Thoracic aorta (tissue), 2 donors: ENCODE results near the gene NAA38. TPM values are rescaled to one million over a fixed set of nuclear protein-coding genes. Genes with fewer than 3 reads are reported as not detected.

ENCODE experiments used
- ATAC-seq: fragments of 150-250 bp; one replicate; pipeline ENCODE4 v1.8.0; 2017; ENCODE audit warnings: low read depth; ENCODE audit not compliant: insufficient number of reproducible peaks, low FRiP score
- DNase-seq: peaks from one replicate; pipeline ENCODE4 v3.0.0-alpha.2; 2020; ENCODE audit warnings: low spot score
- H3K27ac ChIP-seq, 2 donors: fragments of 200-600 bp; sonication (generic); 1 replicate in 1 of 2; 2 replicates in 1 of 2; pipeline ENCODE4 v1.5.1; 2016; ENCODE audit warnings: mild to moderate bottlenecking in 2 of 2, moderate library complexity in 2 of 2
- H3K27me3 ChIP-seq: fragments of 200-600 bp; sonication (generic); replicated peaks from 2 replicates; pipeline ENCODE4 v1.6.0; 2016; ENCODE audit warnings: mild to moderate bottlenecking; ENCODE audit not compliant: insufficient read depth
- H3K36me3 ChIP-seq: fragments of 200-600 bp; sonication (generic); one replicate; pipeline ENCODE4 v1.5.1; 2016
- H3K4me1 ChIP-seq, 2 donors: fragments of 200-600 bp; sonication (generic); 1 replicate in 1 of 2; 2 replicates in 1 of 2; pipeline versions ENCODE4 v1.5.1 to v1.6.0; 2016; ENCODE audit warnings: low read depth in 2 of 2, mild to moderate bottlenecking in 1 of 2; ENCODE audit not compliant: control insufficient read depth in 1 of 2
- H3K4me3 ChIP-seq: fragments of 200-600 bp; sonication (generic); 2 replicates; pipeline ENCODE4 v1.5.1; 2016; ENCODE audit warnings: mild to moderate bottlenecking
- H3K9me3 ChIP-seq: fragments of 200-600 bp; sonication (generic); 2 replicates; pipeline ENCODE4 v1.5.1; 2016
- CTCF ChIP-seq: fragments of 200-600 bp; sonication (generic); IDR thresholded peaks from one replicate; pipeline ENCODE4 v1.5.1; 2019; ENCODE audit warnings: antibody characterized with exemption
- total RNA-seq, 2 donors: library from RNA; depleted of rRNA; stranded (reverse); fragments of >200 nt; gene quantifications; one replicate each; pipeline versions ENCODE4 v1.1.0 to v1.2.3, GENCODE V29; 2016

Gene NAA38
- total RNA-seq, 2 donors from 2014 or later, result 49.5 to 62.7 TPM

DNA sequence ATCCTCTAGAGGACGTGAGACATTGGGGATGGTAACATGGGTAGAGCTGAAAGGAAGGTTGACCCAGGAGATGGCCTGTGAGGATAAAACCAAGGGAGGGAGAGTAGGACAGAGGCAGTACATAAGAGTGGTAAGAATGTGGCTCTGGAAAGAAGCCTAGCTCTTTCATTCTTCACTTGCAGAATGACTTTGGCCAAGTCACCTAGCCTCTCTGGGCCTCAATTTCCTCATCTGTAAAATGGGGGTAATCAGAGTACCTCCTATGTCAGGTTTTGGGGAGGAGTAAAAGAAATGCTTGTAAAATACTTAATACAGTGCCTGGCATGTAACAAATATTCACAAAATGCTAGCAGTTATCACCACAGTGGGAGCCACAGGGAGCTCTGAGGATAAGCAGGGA lies 16.5 kb downstream of the NAA38 start:
- peaks cover 28 to 44% of the 10 kb centered on the region in 2 donors for H3K4me1 ChIP-seq
- peak overlapping the region; percentile 98 to 99 for H3K27ac ChIP-seq
- no peaks in the 10 kb centered on the region for H3K9me3 ChIP-seq
- no peak for ATAC-seq
- H3K27me3 ChIP-seq, result no peaks in the 10 kb centered on the region
- no peaks in the 10 kb centered on the region for H3K36me3 ChIP-seq
- DNase-seq, result no peak
- TF ChIP-seq CTCF, result no peak
- peak overlapping the region; percentile 86 for H3K4me3 ChIP-seq

DNA sequence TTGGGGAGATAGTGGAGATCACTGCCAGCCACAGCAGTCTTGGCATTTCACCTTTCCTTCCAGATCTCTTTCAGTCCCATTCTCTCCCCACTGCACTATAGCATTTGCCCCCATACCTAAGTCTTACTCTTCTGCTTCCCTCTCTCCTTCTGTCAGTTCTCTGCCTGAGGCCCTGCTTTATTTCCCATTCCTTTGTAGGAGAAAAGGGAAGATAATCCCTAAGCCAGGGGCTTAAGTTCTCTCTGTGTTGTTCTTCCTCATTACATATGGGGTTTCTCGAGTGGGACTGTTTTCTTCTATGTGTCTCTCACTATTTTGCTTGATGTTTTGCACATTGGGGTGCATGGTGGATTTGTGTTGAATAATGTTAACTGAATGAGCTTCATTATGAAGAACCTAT lies 16.9 kb downstream of the NAA38 start:
- Histone ChIP-seq H3K27me3 (no peaks in the 10 kb centered on the region), H3K4me1 (peaks cover 25 to 41% of the 10 kb centered on the region in 2 donors), H3K27ac (peak overlapping the region; percentile 98 to 99), H3K36me3 (no peaks in the 10 kb centered on the region), H3K9me3 (no peaks in the 10 kb centered on the region), H3K4me3 (no peak overlapping the region)
- DNase-seq (no peak), ATAC-seq (no peak)
- TF ChIP-seq CTCF, result no peak

- Histone ChIP-seq H3K27me3 (no peaks in the 10 kb centered on the region), H3K9me3 (no peaks in the 10 kb centered on the region), H3K36me3 (no peaks in the 10 kb centered on the region), H3K27ac (no peak overlapping the region), H3K4me1 (peaks cover 21 to 35% of the 10 kb centered on the region in 2 donors), H3K4me3 (no peak overlapping the region)
- TF ChIP-seq CTCF, result no peak
- DNase-seq (no peak), ATAC-seq (no peak)
These were observed 17.5 kb downstream of the NAA38 start for GRCh38 chr17:7839876-7840261.

DNA sequence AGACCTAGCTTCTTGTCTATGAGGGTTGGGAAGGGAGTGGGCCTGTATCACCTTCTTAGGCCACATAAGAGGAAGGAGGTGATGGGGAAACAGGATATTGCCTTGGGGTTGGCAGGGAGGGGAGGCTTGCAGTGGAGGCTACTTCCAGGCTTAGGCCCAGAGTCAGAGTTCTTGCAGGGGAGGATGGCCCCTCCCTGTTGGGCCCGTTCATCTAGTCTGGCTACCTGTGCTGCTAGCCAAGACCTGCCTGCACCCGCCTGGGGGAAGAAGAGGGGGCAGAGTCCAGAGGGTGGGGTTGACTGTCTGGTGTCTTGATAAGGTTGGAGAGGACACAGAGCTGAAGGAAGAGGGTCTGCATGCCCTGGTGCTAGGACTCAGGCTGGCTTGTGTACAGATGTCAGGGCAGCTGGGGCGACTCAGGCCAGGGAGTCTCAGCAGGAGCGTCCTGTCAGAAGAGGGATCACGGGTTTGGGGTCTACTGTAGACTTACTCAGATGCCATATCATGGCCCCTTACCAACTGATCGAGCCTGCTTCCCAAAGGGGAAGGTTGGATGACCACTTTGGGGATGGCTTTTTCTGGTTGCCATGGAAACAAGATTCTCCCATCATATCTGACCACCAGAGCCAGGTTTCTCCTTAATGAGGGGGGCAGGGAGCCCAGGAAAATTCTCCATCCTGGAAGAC lies 18.0 kb downstream of the NAA38 start:
- DNase-seq, result no peak
- no peaks in the 10 kb centered on the region for H3K9me3 ChIP-seq
- peaks cover 21 to 35% of the 10 kb centered on the region in 2 donors for H3K4me1 ChIP-seq
- ATAC-seq, result no peak
- H3K36me3 ChIP-seq, result no peaks in the 10 kb centered on the region
- H3K4me3 ChIP-seq, result no peak overlapping the region
- no peak overlapping the region for H3K27ac ChIP-seq
- no peaks in the 10 kb centered on the region for H3K27me3 ChIP-seq
- no peak for TF ChIP-seq CTCF

- TF ChIP-seq CTCF, result no peak
- no peak for ATAC-seq
- no peak for DNase-seq
- Histone ChIP-seq H3K36me3 (no peaks in the 10 kb centered on the region), H3K27ac (no peak overlapping the region), H3K27me3 (no peaks in the 10 kb centered on the region), H3K4me1 (peaks cover 21 to 35% of the 10 kb centered on the region in 2 donors), H3K4me3 (peak overlapping the region; percentile 80), H3K9me3 (no peaks in the 10 kb centered on the region)
These were observed 19.0 kb downstream of the NAA38 start for GRCh38 chr17:7838090-7839075.
